Stimulated activated CD8-positive, alpha-beta memory T cell treated with anti-CD3 and anti-CD28 coated beads, Interleukin-15, amount 100 ng/mL, for 24 hours (primary cell): ENCODE data around the gene ADARB2.
"Not testable (repeated sequence)": the region's sequence is repeated elsewhere in the genome, so short reads cannot be mapped to it uniquely, and the experiment has no call there.

Experiments
- DNase-seq: peaks from one replicate; pipeline ENCODE4 v3.0.0-alpha.2; 2020; ENCODE audit warnings: low read depth

Gene ADARB2

GRCh38 chr10:1367938-1368841 lies 369.1 kb downstream of the ADARB2 start:
- no peak for DNase-seq

- no peak for DNase-seq
Observed at GRCh38 chr10:1366811-1367425, 370.4 kb downstream of the ADARB2 start.

- no peak for DNase-seq
Observed at GRCh38 chr10:1366322-1366691, 371.0 kb downstream of the ADARB2 start.

GRCh38 chr10:1365540-1366321 lies 371.6 kb downstream of the ADARB2 start:
- DNase-seq, result no peak

- DNase-seq, result no peak
Observed at GRCh38 chr10:1364151-1364910, 373.0 kb downstream of the ADARB2 start.

GRCh38 chr10:1363446-1364121 lies 373.7 kb downstream of the ADARB2 start:
- DNase-seq, result no peak

- no peak for DNase-seq
Observed at GRCh38 chr10:1362589-1363445, 374.5 kb downstream of the ADARB2 start.

- no peak for DNase-seq
Observed at GRCh38 chr10:1361411-1362105, 375.8 kb downstream of the ADARB2 start.

GRCh38 chr10:1360558-1361164 lies 376.7 kb downstream of the ADARB2 start:
- DNase-seq, result no peak

GRCh38 chr10:1360011-1360557 lies 377.2 kb downstream of the ADARB2 start:
- no peak for DNase-seq

- DNase-seq, result no peak
Observed at GRCh38 chr10:1359626-1359955, 377.7 kb downstream of the ADARB2 start.

- DNase-seq, result no peak
Observed at GRCh38 chr10:1358860-1359625, 378.3 kb downstream of the ADARB2 start.

GRCh38 chr10:1358147-1358546 lies 379.2 kb downstream of the ADARB2 start:
- no peak for DNase-seq

- DNase-seq, result no peak
Observed at GRCh38 chr10:1356349-1356748, 381.0 kb downstream of the ADARB2 start.

GRCh38 chr10:1354809-1355710 lies 382.3 kb downstream of the ADARB2 start:
- DNase-seq, result no peak

- not testable (repeated sequence) for DNase-seq
Observed at GRCh38 chr10:1352296-1352695, 385.0 kb downstream of the ADARB2 start.

GRCh38 chr10:1348773-1349050 lies 388.6 kb downstream of the ADARB2 start:
- no peak for DNase-seq
